ENCODE data around the gene PEX10.

Gene PEX10

DNA sequence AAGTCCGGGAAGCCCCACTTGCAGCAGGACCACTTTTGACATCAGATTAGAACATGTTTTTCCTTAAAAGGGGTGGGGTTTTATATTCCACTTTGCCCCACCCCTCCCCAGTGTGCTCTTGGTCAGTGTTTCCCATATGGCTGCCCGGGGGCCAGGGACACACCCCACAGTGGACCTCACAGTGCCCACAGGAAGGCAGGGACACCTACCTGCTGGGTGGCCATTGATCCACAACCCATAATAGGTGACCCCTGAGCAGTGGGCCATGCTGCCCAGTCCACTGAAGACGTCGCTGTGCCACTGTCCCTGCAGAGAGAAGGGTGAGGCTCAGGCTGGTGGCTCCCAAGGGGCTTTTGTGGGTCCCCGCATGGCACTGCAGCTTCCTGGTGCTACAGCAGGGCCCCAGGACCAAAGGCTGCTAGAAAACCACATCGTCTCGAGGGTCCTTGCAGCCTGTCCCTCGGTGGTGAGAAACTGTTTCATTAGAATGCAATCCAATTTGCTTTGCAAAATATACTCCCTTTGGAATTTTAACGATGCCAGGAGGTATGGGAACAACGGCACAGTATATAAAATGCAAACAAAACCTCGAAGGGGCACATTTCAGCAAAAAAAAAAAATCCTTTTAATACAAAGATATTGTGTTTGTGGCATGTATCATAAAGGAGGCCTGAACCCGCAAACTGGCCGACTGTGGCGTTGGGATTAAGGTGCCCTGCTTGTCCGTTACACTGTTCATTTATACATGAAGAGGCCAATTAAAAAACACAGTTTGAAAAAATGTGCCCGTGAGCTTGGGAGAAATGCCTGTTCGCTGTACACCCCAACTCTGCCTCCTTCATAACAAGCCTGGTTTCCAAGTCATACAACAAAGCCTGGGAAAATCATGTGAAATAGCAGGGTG lies 37.9 kb downstream of the PEX10 start:
- TF ChIP-seq, protein P1, sequence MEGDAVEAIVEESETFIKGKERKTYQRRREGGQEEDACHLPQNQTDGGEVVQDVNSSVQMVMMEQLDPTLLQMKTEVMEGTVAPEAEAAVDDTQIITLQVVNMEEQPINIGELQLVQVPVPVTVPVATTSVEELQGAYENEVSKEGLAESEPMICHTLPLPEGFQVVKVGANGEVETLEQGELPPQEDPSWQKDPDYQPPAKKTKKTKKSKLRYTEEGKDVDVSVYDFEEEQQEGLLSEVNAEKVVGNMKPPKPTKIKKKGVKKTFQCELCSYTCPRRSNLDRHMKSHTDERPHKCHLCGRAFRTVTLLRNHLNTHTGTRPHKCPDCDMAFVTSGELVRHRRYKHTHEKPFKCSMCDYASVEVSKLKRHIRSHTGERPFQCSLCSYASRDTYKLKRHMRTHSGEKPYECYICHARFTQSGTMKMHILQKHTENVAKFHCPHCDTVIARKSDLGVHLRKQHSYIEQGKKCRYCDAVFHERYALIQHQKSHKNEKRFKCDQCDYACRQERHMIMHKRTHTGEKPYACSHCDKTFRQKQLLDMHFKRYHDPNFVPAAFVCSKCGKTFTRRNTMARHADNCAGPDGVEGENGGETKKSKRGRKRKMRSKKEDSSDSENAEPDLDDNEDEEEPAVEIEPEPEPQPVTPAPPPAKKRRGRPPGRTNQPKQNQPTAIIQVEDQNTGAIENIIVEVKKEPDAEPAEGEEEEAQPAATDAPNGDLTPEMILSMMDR (IDR thresholded peaks at IDR 0.05; ENCODE audit: insufficient read depth, low read length, poor library complexity, severe bottlenecking) = no peak
- H3K4me3 ChIP-seq (replicated peaks; ENCODE audit: low read depth, low read length) = no peak overlapping the region
- H3K36me3 ChIP-seq (ENCODE audit: control insufficient read depth, insufficient read depth, low read length) = no peaks in the 10 kb centered on the region
- no peaks in the 10 kb centered on the region for H3K27me3 ChIP-seq (replicated peaks; ENCODE audit: control insufficient read depth, insufficient read depth, low read length)
- DNase-seq (ENCODE audit: extremely low read depth, insufficient read length) = no peak

DNA sequence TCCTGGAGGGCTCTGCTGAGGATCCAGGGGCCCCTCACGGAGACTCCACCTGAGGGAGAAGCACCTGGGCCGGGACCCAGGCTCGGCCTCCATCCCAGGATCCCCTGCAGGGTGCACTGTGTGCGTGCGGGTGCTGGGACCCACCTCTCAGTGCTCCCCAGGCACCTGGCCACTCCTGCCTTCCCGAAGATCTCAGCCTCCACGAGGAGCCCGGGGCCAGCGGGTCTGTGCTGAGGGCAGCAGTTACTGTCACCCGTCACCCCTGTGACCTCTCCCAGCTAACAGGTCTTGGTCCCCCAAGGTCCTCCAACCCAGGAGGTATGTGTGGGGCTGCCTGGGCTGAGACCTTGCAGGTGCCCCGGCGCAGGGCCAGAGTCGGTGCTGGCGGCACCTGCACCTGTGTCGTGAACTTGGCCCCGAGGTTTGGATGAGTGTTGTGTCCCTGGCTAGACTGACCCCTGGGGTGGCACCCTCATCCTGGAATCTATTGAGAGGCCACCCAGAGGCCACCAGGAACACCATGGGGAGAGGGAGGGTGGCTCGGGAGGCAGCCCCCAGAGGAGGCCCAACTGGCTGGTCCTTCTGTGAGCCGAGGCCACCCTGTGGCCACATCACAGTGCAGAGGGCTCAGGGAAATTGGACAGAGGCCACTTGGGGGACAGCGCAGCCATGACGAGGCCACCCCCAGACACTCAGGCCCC lies 38.7 kb downstream of the PEX10 start:
- Histone ChIP-seq H3K27me3 (replicated peaks; ENCODE audit: control insufficient read depth, insufficient read depth, low read length) (no peaks in the 10 kb centered on the region), H3K4me3 (replicated peaks; ENCODE audit: low read depth, low read length) (no peak overlapping the region), H3K36me3 (ENCODE audit: control insufficient read depth, insufficient read depth, low read length) (no peaks in the 10 kb centered on the region)
- TF ChIP-seq, protein P1 (IDR thresholded peaks at IDR 0.05; ENCODE audit: insufficient read depth, low read length, poor library complexity, severe bottlenecking) = no peak
- no peak for DNase-seq (ENCODE audit: extremely low read depth, insufficient read length)

DNA sequence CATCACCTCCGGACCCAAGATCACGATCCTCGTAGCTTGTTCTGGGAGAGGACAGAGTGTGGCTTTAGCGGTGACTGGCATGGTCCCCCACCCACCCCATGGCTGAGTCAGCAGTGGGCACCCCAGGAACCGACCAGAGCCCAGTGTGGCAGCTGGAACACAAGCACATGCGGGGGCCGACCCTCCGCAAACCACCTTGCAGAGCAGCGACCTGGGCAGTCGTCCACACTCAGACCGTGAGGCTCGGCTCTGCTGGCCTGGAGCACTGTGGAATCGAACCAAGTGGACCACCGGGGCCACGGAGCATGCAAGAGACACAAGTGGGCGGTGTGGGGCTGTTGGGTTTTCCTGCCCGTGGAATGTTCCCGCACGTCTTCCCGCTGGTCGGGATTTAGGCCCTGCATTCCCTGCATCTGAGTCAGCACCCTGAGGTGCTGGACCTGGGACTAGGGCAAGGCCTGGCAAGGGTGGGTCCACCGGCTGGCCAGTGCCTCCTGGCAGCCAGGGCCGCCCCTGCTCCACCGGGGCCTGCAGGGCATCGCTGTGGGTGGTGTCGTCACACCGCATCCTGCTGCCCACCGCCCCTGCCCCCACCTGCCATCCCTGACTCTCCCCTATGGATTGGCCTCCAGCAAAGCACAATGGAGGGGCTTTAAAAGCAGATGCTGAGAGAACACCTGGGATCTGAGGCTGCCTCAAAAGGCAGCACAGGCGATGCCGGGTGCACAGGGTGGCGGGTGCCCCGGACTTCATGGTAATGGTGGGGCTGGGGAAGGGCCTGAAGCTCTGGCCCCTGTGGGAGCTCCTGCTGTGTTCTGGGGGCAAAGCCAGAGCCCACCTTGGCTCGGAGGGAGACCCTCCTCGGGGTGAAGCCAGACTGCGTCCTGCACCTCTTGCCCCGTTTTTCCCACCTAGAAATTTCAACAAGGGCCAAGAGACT lies 39.5 kb downstream of the PEX10 start:
- no peaks in the 10 kb centered on the region for H3K36me3 ChIP-seq (ENCODE audit: control insufficient read depth, insufficient read depth, low read length)
- DNase-seq (ENCODE audit: extremely low read depth, insufficient read length) = no peak
- H3K4me3 ChIP-seq (replicated peaks; ENCODE audit: low read depth, low read length) = no peak overlapping the region
- H3K27me3 ChIP-seq (replicated peaks; ENCODE audit: control insufficient read depth, insufficient read depth, low read length) = no peaks in the 10 kb centered on the region
- TF ChIP-seq, protein P1 (IDR thresholded peaks at IDR 0.05; ENCODE audit: insufficient read depth, low read length, poor library complexity, severe bottlenecking) = no peak

DNA sequence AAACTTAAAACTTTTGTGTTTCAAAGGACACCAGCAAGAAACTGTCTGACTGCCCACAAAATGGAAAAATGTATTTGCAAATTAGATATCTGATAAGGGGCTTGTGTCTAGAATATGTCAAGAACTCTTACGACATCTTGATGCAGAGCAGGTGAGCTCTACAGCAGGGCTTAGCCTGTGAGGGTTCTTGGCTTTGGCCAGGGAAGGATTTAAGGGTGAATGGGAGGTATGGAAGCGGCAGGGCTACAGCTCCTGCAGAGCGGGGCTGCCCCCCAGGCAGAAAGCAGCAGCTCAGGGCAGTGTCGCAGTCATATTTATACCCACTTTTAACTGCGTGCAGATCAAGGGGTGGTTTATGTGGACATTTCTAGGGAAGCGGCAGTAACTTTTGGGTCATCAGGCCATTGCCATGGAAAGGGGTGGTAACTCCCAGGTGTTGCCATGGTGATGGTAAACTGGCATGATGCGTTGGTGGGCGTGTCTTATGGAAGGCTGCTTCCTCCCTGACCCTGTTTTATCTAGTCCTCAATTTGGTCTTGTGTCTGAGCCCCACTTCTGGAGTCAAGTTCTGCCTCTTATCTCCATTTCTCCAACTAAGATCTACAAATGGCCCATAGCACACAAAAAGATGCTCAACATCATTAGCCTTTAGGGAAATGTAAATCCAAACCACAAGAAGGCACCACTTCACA lies 44.2 kb downstream of the PEX10 start:
- H3K27me3 ChIP-seq (replicated peaks; ENCODE audit: control insufficient read depth, insufficient read depth, low read length) = no peaks in the 10 kb centered on the region
- TF ChIP-seq, protein P1 (IDR thresholded peaks at IDR 0.05; ENCODE audit: insufficient read depth, low read length, poor library complexity, severe bottlenecking) = no peak
- no peak for DNase-seq (ENCODE audit: extremely low read depth, insufficient read length)
- H3K4me3 ChIP-seq (replicated peaks; ENCODE audit: low read depth, low read length) = no peak overlapping the region
- no peaks in the 10 kb centered on the region for H3K36me3 ChIP-seq (ENCODE audit: control insufficient read depth, insufficient read depth, low read length)

Measured in GM06990 (cell line).